Liver (tissue), 3 donors: ENCODE data around the gene MRPL24.

Experiments
- ATF3 ChIP-seq: IDR thresholded peaks from 2 replicates; pipeline ENCODE4 v1.6.1; 2016; ENCODE audit warnings: antibody characterized with exemption
- CTCF ChIP-seq: fragments of 150-350 bp; IDR thresholded peaks from 2 replicates; pipeline ENCODE4 v1.5.1; 2017; ENCODE audit warnings: improper control_type of control experiment, low read depth, low read length; ENCODE audit not compliant: missing input control
- FOXA1 ChIP-seq: IDR thresholded peaks from 2 replicates; pipeline ENCODE4 v1.6.1; 2016; ENCODE audit warnings: antibody characterized with exemption
- HNF4A ChIP-seq, 2 donors: conservative IDR thresholded peaks; 2 replicates each; pipeline ENCODE4 v1.6.1; 2016; ENCODE audit warnings: antibody characterized with exemption in 2 of 2, mild to moderate bottlenecking in 2 of 2
- JUND ChIP-seq, 2 donors: IDR thresholded peaks; 2 replicates each; pipeline ENCODE4 v1.6.1; 2016; ENCODE audit warnings: antibody characterized with exemption in 2 of 2
- MAX ChIP-seq: IDR thresholded peaks from 2 replicates; pipeline ENCODE4 v1.6.1; 2016; ENCODE audit warnings: antibody characterized with exemption
- RAD21 ChIP-seq, 2 donors: IDR thresholded peaks; 2 replicates each; pipeline ENCODE4 v1.6.1; 2016; ENCODE audit warnings: antibody characterized with exemption in 2 of 2, mild to moderate bottlenecking in 2 of 2
- SP1 ChIP-seq: IDR thresholded peaks from 2 replicates; pipeline ENCODE4 v1.6.1; 2018; ENCODE audit warnings: antibody characterized with exemption, mild to moderate bottlenecking
- TAF1 ChIP-seq: conservative IDR thresholded peaks from 2 replicates; pipeline ENCODE4 v1.6.1; 2016; ENCODE audit warnings: antibody characterized with exemption, mild to moderate bottlenecking
- YY1 ChIP-seq: IDR thresholded peaks from 2 replicates; pipeline ENCODE4 v1.6.1; 2016; ENCODE audit warnings: antibody characterized with exemption, mild to moderate bottlenecking
- TF ChIP-seq, protein P1 (sequence below): IDR thresholded peaks from 2 replicates; pipeline ENCODE4 v1.6.1; 2016; ENCODE audit warnings: antibody characterized with exemption, mild to moderate bottlenecking
- donor health status: healthy.
- donor health status: healthy.

GRCh38 chr1:156749419-156750118, 8.7 kb upstream of the MRPL24 start:
- TF ChIP-seq CTCF (peak; percentile 29), ATF3 (no peak), JUND (IDR thresholded peaks at IDR 0.05) (peak in 1 of 2 donors; percentile 56), SP1 (peak; percentile 86), FOXA1 (no peak), MAX (peak; percentile 36), YY1 (peak; percentile 32), RAD21 (IDR thresholded peaks at IDR 0.05) (peak in 1 of 2 donors; percentile 13), HNF4A (conservative IDR thresholded peaks at IDR 0.05) (peak; percentile 94 to 95), TAF1 (peak; percentile 62)
- TF ChIP-seq, protein P1, sequence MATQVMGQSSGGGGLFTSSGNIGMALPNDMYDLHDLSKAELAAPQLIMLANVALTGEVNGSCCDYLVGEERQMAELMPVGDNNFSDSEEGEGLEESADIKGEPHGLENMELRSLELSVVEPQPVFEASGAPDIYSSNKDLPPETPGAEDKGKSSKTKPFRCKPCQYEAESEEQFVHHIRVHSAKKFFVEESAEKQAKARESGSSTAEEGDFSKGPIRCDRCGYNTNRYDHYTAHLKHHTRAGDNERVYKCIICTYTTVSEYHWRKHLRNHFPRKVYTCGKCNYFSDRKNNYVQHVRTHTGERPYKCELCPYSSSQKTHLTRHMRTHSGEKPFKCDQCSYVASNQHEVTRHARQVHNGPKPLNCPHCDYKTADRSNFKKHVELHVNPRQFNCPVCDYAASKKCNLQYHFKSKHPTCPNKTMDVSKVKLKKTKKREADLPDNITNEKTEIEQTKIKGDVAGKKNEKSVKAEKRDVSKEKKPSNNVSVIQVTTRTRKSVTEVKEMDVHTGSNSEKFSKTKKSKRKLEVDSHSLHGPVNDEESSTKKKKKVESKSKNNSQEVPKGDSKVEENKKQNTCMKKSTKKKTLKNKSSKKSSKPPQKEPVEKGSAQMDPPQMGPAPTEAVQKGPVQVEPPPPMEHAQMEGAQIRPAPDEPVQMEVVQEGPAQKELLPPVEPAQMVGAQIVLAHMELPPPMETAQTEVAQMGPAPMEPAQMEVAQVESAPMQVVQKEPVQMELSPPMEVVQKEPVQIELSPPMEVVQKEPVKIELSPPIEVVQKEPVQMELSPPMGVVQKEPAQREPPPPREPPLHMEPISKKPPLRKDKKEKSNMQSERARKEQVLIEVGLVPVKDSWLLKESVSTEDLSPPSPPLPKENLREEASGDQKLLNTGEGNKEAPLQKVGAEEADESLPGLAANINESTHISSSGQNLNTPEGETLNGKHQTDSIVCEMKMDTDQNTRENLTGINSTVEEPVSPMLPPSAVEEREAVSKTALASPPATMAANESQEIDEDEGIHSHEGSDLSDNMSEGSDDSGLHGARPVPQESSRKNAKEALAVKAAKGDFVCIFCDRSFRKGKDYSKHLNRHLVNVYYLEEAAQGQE = peak; percentile 68
